Trophoblast cell (in vitro differentiated cells and primary cell): ENCODE data around the gene NADSYN1.

Experiments used
- DNase-seq, 2 donors: peaks; one replicate each; pipeline ENCODE4 v3.0.0-alpha.2; 2016
- H2AFZ ChIP-seq: 2 replicates; pipeline ENCODE4 v1.6.1; 2013; ENCODE audit warnings: low read length, moderate library complexity, mild to moderate bottlenecking; ENCODE audit not compliant: insufficient read depth, poor library complexity
- H2AK5ac ChIP-seq: 2 replicates; pipeline ENCODE4 v1.6.1; 2013; ENCODE audit warnings: mild to moderate bottlenecking, low read length
- H2BK120ac ChIP-seq: 2 replicates; pipeline ENCODE4 v1.6.1; 2013; ENCODE audit warnings: low read length, mild to moderate bottlenecking, moderate library complexity; ENCODE audit not compliant: insufficient read depth, poor library complexity
- H2BK12ac ChIP-seq: 2 replicates; pipeline ENCODE4 v1.6.1; 2013; ENCODE audit warnings: mild to moderate bottlenecking, low read length, moderate library complexity
- H2BK5ac ChIP-seq: 2 replicates; pipeline ENCODE4 v1.6.1; 2013; ENCODE audit warnings: low read length, low read depth, moderate library complexity, mild to moderate bottlenecking; ENCODE audit not compliant: poor library complexity
- H3K14ac ChIP-seq: 2 replicates; pipeline ENCODE4 v1.6.1; 2013; ENCODE audit warnings: mild to moderate bottlenecking, low read length
- H3K18ac ChIP-seq: 2 replicates; pipeline ENCODE4 v1.6.1; 2013; ENCODE audit warnings: mild to moderate bottlenecking, low read length
- H3K23ac ChIP-seq: 2 replicates; pipeline ENCODE4 v1.6.1; 2013; ENCODE audit warnings: low read length
- H3K27ac ChIP-seq: 2 replicates; pipeline ENCODE4 v1.5.1; 2013; ENCODE audit warnings: low read depth, mild to moderate bottlenecking, inconsistent platforms, low read length, moderate library complexity
- H3K27me3 ChIP-seq: 2 replicates; pipeline ENCODE4 v1.6.1; 2013; ENCODE audit warnings: inconsistent platforms, mild to moderate bottlenecking, low read length, moderate library complexity; ENCODE audit not compliant: insufficient read depth
- H3K36me3 ChIP-seq, 2 experiments: 1 replicate in 1 of 2; 2 replicates in 1 of 2; pipeline ENCODE4 v1.6.1; 2013; ENCODE audit warnings: low read length in 2 of 2, mild to moderate bottlenecking in 2 of 2, moderate library complexity in 1 of 2; ENCODE audit not compliant: insufficient read depth in 2 of 2, control insufficient read depth in 1 of 2
- H3K4ac ChIP-seq: 2 replicates; pipeline ENCODE4 v1.6.1; 2013; ENCODE audit warnings: low read depth, mild to moderate bottlenecking, low read length, moderate library complexity
- H3K4me1 ChIP-seq, 2 experiments: 1 replicate in 1 of 2; 2 replicates in 1 of 2; pipeline ENCODE4 v1.6.1; 2013; ENCODE audit warnings: low read length in 2 of 2, mild to moderate bottlenecking in 2 of 2, moderate library complexity in 1 of 2; ENCODE audit not compliant: insufficient read depth in 2 of 2, control insufficient read depth in 1 of 2
- H3K4me2 ChIP-seq: 2 replicates; pipeline ENCODE4 v1.6.1; 2013; ENCODE audit warnings: inconsistent platforms, mild to moderate bottlenecking, low read length, moderate library complexity
- H3K4me3 ChIP-seq: 2 replicates; pipeline ENCODE4 v1.5.1; 2013; ENCODE audit warnings: mild to moderate bottlenecking, low read depth, low read length, inconsistent platforms
- H3K79me1 ChIP-seq: one replicate; pipeline ENCODE4 v1.6.1; 2013; ENCODE audit warnings: low read length
- H3K79me2 ChIP-seq: 2 replicates; pipeline ENCODE4 v1.6.1; 2013; ENCODE audit warnings: low read length, mild to moderate bottlenecking; ENCODE audit not compliant: control insufficient read depth, insufficient read depth, poor library complexity
- H3K9ac ChIP-seq: 2 replicates; pipeline ENCODE4 v1.6.1; 2013; ENCODE audit warnings: mild to moderate bottlenecking, low read length
- H3K9me3 ChIP-seq: 2 replicates; pipeline ENCODE4 v1.6.1; 2013; ENCODE audit warnings: low read depth, mild to moderate bottlenecking, control low read depth, inconsistent platforms, low read length; ENCODE audit not compliant: insufficient read depth
- H4K12ac ChIP-seq: 2 replicates; pipeline ENCODE4 v1.6.1; 2013; ENCODE audit warnings: low read depth, mild to moderate bottlenecking, low read length, moderate library complexity
- H4K8ac ChIP-seq: 2 replicates; pipeline ENCODE4 v1.6.1; 2013; ENCODE audit warnings: low read depth, mild to moderate bottlenecking, low read length, moderate library complexity
- H4K91ac ChIP-seq: one replicate; pipeline ENCODE4 v1.6.1; 2013; ENCODE audit warnings: low read depth, mild to moderate bottlenecking, low read length, moderate library complexity
- whole genome bisulfite sequencing: extraction: QIAGEN DNeasy Blood & Tissue Kit; methylation state at CpG from one replicate; pipeline ENCODE4 v1.1.7; 2013; ENCODE audit warnings: missing lambda C conversion rate; ENCODE audit not compliant: insufficient read length, insufficient coverage; ENCODE audit errors: extremely low coverage; 5-methylcytosine and 5-hydroxymethylcytosine counted together

Gene NADSYN1

DNA sequence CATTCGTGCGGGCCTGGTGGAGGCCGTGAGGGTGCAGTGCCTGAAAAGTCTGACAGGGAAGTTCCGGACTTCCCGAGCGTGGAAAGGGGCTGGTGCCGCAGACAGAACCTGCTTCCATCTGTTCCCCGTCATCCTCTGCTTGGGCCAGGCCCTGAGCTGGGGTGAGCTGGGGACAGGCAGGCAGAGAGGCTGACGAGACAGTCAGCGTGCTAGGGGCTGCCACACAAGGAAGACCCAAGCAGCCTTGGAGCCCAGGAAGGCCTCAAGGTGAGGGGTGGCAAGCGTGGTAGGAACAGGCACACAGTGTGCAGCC is 25.5 kb downstream of the NADSYN1 start:
- H2AK5ac ChIP-seq, result peak overlapping the region; percentile 12
- WGBS, result no CpG with 5 or more reads among the region's 11 CpGs

DNA sequence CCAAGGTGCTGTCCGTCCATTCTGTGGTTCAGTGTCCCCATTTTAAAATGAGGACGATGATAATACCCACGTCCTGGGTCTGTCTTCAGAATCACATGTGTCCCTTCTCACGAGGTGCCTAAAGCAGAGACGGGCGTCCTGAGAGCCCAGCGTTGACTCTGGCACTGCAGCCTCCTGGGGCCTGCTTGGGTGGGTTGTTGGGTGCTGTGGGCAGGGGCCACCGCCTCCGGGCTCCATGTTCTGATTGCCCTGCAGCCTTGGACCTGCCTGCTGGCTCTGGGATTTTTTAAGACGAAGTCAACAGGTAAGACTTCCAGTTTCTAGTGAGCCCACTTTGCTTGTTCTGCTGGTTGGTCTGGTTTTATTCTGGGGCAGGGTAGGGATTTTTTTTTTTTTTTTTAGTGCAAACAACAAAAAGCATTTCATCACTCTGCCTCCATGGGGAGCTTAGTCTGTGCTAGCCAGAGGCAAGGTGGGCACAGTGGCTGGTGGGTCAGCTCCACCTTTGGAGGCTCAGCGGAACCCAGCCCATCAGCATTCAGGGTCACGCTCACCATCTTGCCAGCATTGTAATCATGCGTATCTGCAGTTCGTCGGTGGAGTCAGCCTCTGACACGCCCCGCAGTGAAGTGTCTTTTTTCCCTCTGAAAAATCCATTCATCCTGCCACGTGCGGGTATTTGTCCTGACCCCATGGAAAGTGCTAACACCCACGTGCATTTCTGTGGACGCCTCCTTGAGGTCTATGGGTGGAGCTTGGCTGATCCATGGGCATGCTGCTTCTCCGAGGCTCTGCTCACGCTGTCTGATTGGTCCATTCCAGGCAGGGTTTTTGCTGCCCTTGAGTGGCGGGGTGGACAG is 28.3 kb downstream of the NADSYN1 start:
- H3K18ac ChIP-seq, result peak overlapping the region; percentile 50
- peak overlapping the region; percentile 13 for H4K12ac ChIP-seq
- H4K91ac ChIP-seq, result peak overlapping the region; percentile 63
- H2AK5ac ChIP-seq, result peak overlapping the region; percentile 59
- peak overlapping the region; percentile 51 for H3K4me2 ChIP-seq
- H3K36me3 ChIP-seq, result peaks cover 63 to 85% of the 10 kb centered on the region in 2 experiments
- peaks cover 11% of the 10 kb centered on the region for H3K79me1 ChIP-seq
- no CpG with 5 or more reads among the region's 24 CpGs for WGBS
- peak overlapping the region; percentile 54 for H4K8ac ChIP-seq
- no peak overlapping the region for H2AFZ ChIP-seq
- no peak overlapping the region for H3K4me3 ChIP-seq
- no peaks in the 10 kb centered on the region for H3K79me2 ChIP-seq
- H3K9me3 ChIP-seq, result peaks cover 11% of the 10 kb centered on the region
- H3K27me3 ChIP-seq, result no peaks in the 10 kb centered on the region
- no peak overlapping the region for H3K9ac ChIP-seq
- peak overlapping the region; percentile 50 for H2BK120ac ChIP-seq
- H3K27ac ChIP-seq, result peak overlapping the region; percentile 83
- H3K23ac ChIP-seq, result no peak overlapping the region
- peak overlapping the region; percentile 52 for H2BK5ac ChIP-seq
- peak overlapping the region; percentile 75 for H2BK12ac ChIP-seq
- no peak overlapping the region for H3K4ac ChIP-seq
- peak overlapping the region; percentile 57 for H3K14ac ChIP-seq
- peak; percentile 85 to 94 for DNase-seq
- H3K4me1 ChIP-seq, result peaks cover 16 to 18% of the 10 kb centered on the region in 2 experiments

More for the DNA sequence above, 25.5 kb downstream of the NADSYN1 start:
- Histone ChIP-seq H3K4me1 (peaks cover 16 to 18% of the 10 kb centered on the region in 2 experiments), H3K23ac (no peak overlapping the region), H3K79me2 (no peaks in the 10 kb centered on the region), H3K36me3 (peaks cover 68 to 82% of the 10 kb centered on the region in 2 experiments), H4K8ac (no peak overlapping the region), H2BK12ac (no peak overlapping the region), H4K12ac (no peak overlapping the region), H2BK120ac (no peak overlapping the region), H3K4ac (no peak overlapping the region), H3K27me3 (no peaks in the 10 kb centered on the region), H3K18ac (no peak overlapping the region), H3K27ac (no peak overlapping the region), H3K4me3 (no peak overlapping the region), H3K14ac (no peak overlapping the region), H2AFZ (no peak overlapping the region), H3K9ac (no peak overlapping the region), H3K79me1 (peaks cover 11% of the 10 kb centered on the region), H4K91ac (no peak overlapping the region), H2BK5ac (no peak overlapping the region), H3K9me3 (peaks cover 9% of the 10 kb centered on the region), H3K4me2 (no peak overlapping the region)
- DNase-seq, result no peak

GRCh38 chr11:71482216-71482615 is 29.2 kb downstream of the NADSYN1 start:
- DNase-seq, result no peak
- H2BK5ac ChIP-seq, result no peak overlapping the region
- H3K4ac ChIP-seq, result no peak overlapping the region
- peaks cover 11% of the 10 kb centered on the region for H3K9me3 ChIP-seq
- peaks cover 54 to 78% of the 10 kb centered on the region in 2 experiments for H3K36me3 ChIP-seq
- no peaks in the 10 kb centered on the region for H3K79me2 ChIP-seq
- H3K79me1 ChIP-seq, result peaks cover 11% of the 10 kb centered on the region
- no peak overlapping the region for H3K27ac ChIP-seq
- peak overlapping the region; percentile 49 for H4K91ac ChIP-seq
- peaks cover 16 to 18% of the 10 kb centered on the region in 2 experiments for H3K4me1 ChIP-seq
- peak overlapping the region; percentile 8 for H3K14ac ChIP-seq
- H4K12ac ChIP-seq, result no peak overlapping the region
- no CpG with 5 or more reads among the region's 18 CpGs for WGBS
- H4K8ac ChIP-seq, result no peak overlapping the region
- H2AFZ ChIP-seq, result no peak overlapping the region
- H2BK12ac ChIP-seq, result peak overlapping the region; percentile 7
- H2AK5ac ChIP-seq, result no peak overlapping the region
- H2BK120ac ChIP-seq, result peak overlapping the region; percentile 15
- H3K27me3 ChIP-seq, result no peaks in the 10 kb centered on the region
- no peak overlapping the region for H3K9ac ChIP-seq
- no peak overlapping the region for H3K4me2 ChIP-seq
- peak overlapping the region; percentile 44 for H3K18ac ChIP-seq
- no peak overlapping the region for H3K23ac ChIP-seq
- H3K4me3 ChIP-seq, result no peak overlapping the region

DNA sequence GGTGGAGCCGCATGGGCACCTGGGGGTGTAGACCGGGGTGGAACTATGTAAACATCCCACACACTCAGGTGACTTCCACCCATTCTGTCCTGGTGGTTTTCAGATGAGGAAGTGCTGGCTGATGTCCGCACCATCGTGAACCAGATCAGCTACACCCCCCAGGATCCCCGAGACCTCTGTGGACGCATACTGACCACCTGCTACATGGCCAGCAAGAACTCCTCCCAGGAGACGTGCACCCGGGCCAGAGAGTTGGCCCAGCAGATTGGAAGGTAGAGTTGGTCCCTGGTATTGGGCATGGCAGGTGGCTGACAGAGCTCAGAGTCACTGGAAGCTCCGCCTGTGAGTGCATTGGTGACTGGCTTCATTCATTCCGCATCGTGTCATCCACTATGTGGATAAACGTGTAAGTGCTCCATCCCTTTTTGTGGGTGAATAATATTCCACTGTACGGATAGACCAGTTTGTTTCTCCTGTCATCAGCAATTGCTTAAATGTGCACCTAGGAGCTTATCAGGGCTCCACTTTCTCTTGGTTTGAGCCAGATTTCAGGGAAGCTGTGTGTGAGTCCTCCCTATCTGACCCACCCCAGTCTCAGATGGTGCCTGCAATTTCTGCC is 29.9 kb downstream of the NADSYN1 start:
- Histone ChIP-seq H3K14ac (no peak overlapping the region), H3K23ac (no peak overlapping the region), H3K27ac (no peak overlapping the region), H3K9me3 (peaks cover 11% of the 10 kb centered on the region), H3K4me2 (no peak overlapping the region), H3K79me1 (peaks cover 11% of the 10 kb centered on the region), H3K4me3 (no peak overlapping the region), H4K12ac (no peak overlapping the region), H2AFZ (no peak overlapping the region), H3K36me3 (peaks cover 51 to 71% of the 10 kb centered on the region in 2 experiments), H3K9ac (no peak overlapping the region), H3K27me3 (no peaks in the 10 kb centered on the region), H3K18ac (no peak overlapping the region), H3K4me1 (peaks cover 17 to 20% of the 10 kb centered on the region in 2 experiments), H3K79me2 (no peaks in the 10 kb centered on the region), H2BK12ac (no peak overlapping the region), H4K8ac (no peak overlapping the region), H3K4ac (no peak overlapping the region), H2BK5ac (no peak overlapping the region), H2BK120ac (no peak overlapping the region), H4K91ac (no peak overlapping the region), H2AK5ac (no peak overlapping the region)
- WGBS, result no CpG with 5 or more reads among the region's 13 CpGs
- DNase-seq, result no peak
